GM11168 (cell line): ENCODE data around the gene ANKRD53.

ENCODE experiments used
- in situ Hi-C: fragments of 300-500 bp; cut with MboI; formaldehyde crosslinking; loops from one replicate; pipeline ENCODE4 v1.12.0; 2022; ENCODE audit warnings: low sequenced_read_pairs; ENCODE audit not compliant: unreplicated experiment

ANKRD53 gene

GRCh38 chr2:70962885-70963878 is 15.2 kb upstream of the ANKRD53 start:
- in situ Hi-C loops: no loop called here

- in situ Hi-C loops: no loop called here
Observed at GRCh38 chr2:70964133-70964532, 14.3 kb upstream of the ANKRD53 start.

- in situ Hi-C loops: no loop called here
Observed at GRCh38 chr2:70964596-70965386, 13.6 kb upstream of the ANKRD53 start.

GRCh38 chr2:70965506-70965905 is 12.9 kb upstream of the ANKRD53 start:
- in situ Hi-C loops: no loop called here

- in situ Hi-C loops: no loop called here
Observed at GRCh38 chr2:70966681-70967080, 11.7 kb upstream of the ANKRD53 start.

GRCh38 chr2:70967189-70967588 is 11.2 kb upstream of the ANKRD53 start:
- in situ Hi-C loops: no loop called here

GRCh38 chr2:70974592-70974991 is 3.8 kb upstream of the ANKRD53 start:
- in situ Hi-C loops: no loop called here

- in situ Hi-C loops: no loop called here
Observed at GRCh38 chr2:70975237-70975636, 3.2 kb upstream of the ANKRD53 start.

GRCh38 chr2:70977605-70978205 is 725 bp upstream of the ANKRD53 start:
- in situ Hi-C loops: no loop called here

- in situ Hi-C loops: no loop called here
Observed at GRCh38 chr2:70979180-70979488, 704 bp downstream of the ANKRD53 start.

- in situ Hi-C loops: no loop called here
Observed at GRCh38 chr2:70979626-70980025, 1.2 kb downstream of the ANKRD53 start.

GRCh38 chr2:70981421-70981820 is 3.0 kb downstream of the ANKRD53 start:
- in situ Hi-C loops: no loop called here

GRCh38 chr2:70981866-70982810 is 3.7 kb downstream of the ANKRD53 start:
- in situ Hi-C loops: no loop called here

GRCh38 chr2:70982971-70983370 is 4.5 kb downstream of the ANKRD53 start:
- in situ Hi-C loops: no loop called here

GRCh38 chr2:70983506-70984227 is 5.2 kb downstream of the ANKRD53 start:
- in situ Hi-C loops: no loop called here

- in situ Hi-C loops: no loop called here
Observed at GRCh38 chr2:70984228-70984575, 5.8 kb downstream of the ANKRD53 start.

GRCh38 chr2:70984576-70985282 is 6.3 kb downstream of the ANKRD53 start:
- in situ Hi-C loops: no loop called here

GRCh38 chr2:70985283-70985688 is 6.9 kb downstream of the ANKRD53 start:
- in situ Hi-C loops: no loop called here

- in situ Hi-C loops: no loop called here
Observed at GRCh38 chr2:70985956-70986355, 7.5 kb downstream of the ANKRD53 start.
